ENCODE measurements around the gene CPA3. TPM values are rescaled to one million over a fixed set of nuclear protein-coding genes. Genes with fewer than 3 reads are reported as not detected.

The CPA3 gene
- total RNA-seq, 1 donor from 2014 or later = not detected

DNA sequence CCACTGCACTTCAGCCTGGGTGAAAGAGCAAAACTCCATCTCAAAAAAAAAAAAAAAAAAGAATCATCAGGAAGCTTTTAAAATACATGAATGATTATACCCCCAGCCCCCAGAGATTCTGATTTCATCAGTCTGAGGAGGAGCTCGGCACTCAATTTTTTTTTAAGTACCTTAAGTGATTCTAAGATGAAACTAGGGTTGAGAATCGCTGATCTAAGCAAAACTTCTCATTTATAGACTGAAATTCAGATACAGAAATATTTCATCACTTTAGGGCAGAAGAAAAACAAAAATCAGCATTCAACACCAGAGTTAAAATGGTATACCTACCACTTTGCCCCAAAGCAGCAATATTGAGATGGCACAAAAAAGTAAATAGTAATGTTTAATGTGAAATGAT lies 24.7 kb downstream of the CPA3 start:
- no peak for DNase-seq (ENCODE audit: low read depth)
- H3K4me3 ChIP-seq (ENCODE audit: low read depth, low read length) = no peak overlapping the region
- TF ChIP-seq, protein P1, sequence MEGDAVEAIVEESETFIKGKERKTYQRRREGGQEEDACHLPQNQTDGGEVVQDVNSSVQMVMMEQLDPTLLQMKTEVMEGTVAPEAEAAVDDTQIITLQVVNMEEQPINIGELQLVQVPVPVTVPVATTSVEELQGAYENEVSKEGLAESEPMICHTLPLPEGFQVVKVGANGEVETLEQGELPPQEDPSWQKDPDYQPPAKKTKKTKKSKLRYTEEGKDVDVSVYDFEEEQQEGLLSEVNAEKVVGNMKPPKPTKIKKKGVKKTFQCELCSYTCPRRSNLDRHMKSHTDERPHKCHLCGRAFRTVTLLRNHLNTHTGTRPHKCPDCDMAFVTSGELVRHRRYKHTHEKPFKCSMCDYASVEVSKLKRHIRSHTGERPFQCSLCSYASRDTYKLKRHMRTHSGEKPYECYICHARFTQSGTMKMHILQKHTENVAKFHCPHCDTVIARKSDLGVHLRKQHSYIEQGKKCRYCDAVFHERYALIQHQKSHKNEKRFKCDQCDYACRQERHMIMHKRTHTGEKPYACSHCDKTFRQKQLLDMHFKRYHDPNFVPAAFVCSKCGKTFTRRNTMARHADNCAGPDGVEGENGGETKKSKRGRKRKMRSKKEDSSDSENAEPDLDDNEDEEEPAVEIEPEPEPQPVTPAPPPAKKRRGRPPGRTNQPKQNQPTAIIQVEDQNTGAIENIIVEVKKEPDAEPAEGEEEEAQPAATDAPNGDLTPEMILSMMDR (conservative IDR thresholded peaks at IDR 0.05; ENCODE audit: low read depth, low read length) = no peak

DNA sequence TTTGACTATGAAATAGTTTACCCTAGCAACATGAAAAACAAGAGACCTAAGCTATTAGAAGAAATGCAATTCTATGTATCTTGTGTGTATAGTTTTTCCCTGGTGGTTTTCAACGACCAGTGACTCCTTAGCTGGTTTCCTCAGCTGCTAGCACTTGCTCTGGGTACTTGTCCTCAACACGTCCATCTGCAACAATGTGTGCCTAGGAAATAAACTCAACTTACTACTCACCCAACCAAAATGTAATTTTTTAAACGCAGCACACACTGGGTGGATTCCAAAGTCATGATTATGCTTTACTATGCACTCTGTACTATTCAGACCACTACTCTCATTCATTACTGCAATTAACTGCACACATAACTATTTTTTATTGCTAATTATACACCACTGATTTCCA lies 31.0 kb downstream of the CPA3 start:
- DNase-seq (ENCODE audit: low read depth) = no peak
- TF ChIP-seq, protein P1 (conservative IDR thresholded peaks at IDR 0.05; ENCODE audit: low read depth, low read length) = no peak
- H3K4me3 ChIP-seq (ENCODE audit: low read depth, low read length) = no peak overlapping the region

DNA sequence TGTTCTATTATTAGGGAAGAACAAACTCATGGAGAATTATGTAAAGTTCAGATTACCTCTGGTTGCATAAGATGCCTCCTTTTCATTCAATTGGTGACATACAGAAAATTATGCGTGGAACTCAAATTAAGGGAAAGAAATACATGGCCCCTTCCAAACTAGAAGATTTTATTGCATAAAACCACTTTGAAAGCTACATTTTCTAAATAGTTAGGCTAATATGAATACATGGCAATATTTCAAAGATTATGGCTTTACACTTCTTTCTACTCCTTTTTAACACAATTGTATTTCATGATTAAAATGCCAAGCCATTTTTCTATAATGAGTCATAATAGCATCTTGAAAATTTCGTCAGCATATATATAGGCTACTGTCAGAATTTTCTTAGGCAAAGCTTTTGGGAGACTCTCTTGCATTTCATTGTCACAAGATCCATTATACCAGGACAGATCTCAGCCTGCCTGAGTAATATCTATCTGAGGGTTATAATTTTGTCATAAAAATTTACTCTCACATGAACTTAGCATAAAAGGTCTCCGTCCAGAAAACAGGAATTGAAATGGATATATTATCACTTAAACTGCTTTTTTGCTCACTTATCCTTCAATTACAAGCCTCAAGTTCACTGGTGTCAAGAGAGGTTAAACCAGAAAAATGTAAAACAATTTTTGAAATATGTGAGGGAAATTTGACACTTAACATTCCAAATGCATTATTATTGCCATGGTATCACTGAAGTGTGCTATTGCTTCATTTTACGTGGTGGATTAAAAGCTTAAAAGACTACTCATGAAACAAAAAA lies 37.1 kb downstream of the CPA3 start:
- H3K4me3 ChIP-seq (ENCODE audit: low read depth, low read length) = no peak overlapping the region
- DNase-seq (ENCODE audit: low read depth) = no peak
- TF ChIP-seq, protein P1 (conservative IDR thresholded peaks at IDR 0.05; ENCODE audit: low read depth, low read length) = no peak

DNA sequence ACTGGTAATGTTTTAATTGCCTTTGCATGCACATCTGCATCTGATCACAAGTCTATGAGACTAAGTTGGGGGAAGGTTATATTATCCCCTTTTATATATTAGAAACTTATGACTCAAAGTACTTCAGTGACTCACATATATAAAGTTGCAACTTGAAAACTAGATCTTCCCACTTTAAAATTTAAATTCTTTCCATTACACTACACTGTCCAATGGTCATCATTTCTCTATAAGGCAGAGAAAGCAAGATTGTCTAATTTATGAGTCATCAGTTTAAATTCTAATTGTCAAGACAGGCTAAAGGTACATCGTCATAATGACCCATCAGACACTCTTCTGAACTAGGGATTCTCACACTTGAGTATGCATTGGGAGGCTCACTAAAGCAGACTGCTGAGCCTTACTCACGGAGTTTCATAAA lies 37.9 kb downstream of the CPA3 start:
- no peak for DNase-seq (ENCODE audit: low read depth)
- H3K4me3 ChIP-seq (ENCODE audit: low read depth, low read length) = no peak overlapping the region
- TF ChIP-seq, protein P1 (conservative IDR thresholded peaks at IDR 0.05; ENCODE audit: low read depth, low read length) = no peak

DNA sequence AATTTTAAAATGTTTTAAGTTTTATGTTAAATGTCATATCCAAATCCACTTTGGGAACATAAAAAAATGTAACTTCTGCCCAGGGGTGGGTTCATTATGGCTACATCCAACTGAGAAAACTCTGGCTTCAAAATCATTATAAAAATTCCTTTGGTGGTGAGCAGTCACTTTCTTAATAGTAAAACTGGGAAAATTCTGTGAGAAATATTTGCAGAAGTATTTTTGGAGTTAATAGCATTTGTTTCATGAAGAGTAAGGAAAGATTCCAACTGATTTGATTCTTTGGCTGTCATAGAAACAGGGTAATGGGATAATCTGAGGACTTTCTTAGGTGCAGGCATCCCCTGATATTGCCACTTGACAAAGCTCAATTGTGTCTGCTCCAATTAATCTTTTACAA lies 38.8 kb downstream of the CPA3 start:
- TF ChIP-seq, protein P1 (conservative IDR thresholded peaks at IDR 0.05; ENCODE audit: low read depth, low read length) = no peak
- H3K4me3 ChIP-seq (ENCODE audit: low read depth, low read length) = no peak overlapping the region
- DNase-seq (ENCODE audit: low read depth) = no peak

DNA sequence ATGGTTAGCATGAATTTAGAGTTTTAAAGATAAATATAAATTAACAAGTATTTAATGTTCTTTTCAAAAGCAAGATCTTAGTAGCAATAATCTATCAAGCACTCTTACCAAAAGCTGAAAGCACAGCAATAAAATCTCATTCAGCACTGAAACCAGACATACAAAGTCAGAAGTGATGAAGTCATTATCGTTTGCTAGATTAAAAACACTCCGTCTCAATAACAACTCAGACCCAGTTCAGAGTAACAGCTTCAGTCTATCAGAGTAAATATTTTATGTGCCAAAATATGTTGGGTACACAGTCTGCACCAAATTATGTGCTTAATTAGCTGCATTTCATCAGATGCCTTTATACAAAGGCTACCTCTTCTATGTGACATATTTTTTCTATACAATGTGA lies 41.6 kb downstream of the CPA3 start:
- TF ChIP-seq, protein P1 (conservative IDR thresholded peaks at IDR 0.05; ENCODE audit: low read depth, low read length) = no peak
- no peak overlapping the region for H3K4me3 ChIP-seq (ENCODE audit: low read depth, low read length)
- no peak for DNase-seq (ENCODE audit: low read depth)

DNA sequence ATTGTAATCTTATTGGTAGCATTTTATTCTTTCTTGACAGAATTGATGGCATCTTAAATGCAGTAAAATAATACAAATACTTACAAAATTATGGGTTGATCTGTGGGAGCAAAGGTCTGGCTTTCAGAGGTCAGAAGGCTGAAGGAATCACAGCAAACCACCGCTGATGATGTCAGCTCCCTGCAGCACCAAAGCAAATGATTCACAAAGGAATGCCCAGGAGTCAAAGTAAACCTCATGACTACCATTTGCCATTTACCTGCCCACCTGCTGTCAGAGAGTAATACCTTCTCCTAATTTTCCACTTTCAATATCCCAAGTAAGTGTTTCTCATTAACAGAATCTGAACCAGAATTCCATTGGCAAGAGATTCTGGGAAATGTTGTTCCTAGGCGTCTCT lies 46.1 kb downstream of the CPA3 start:
- DNase-seq (ENCODE audit: low read depth) = no peak

More for the DNA sequence above, 46.1 kb downstream of the CPA3 start:
- TF ChIP-seq, protein P1 (conservative IDR thresholded peaks at IDR 0.05; ENCODE audit: low read depth, low read length) = no peak
- H3K4me3 ChIP-seq (ENCODE audit: low read depth, low read length) = no peak overlapping the region

All from epithelial cell of proximal tubule (primary cell).